PC-3 (cell line): ENCODE data around the gene ZNF117.

Experiments used
- CTCF ChIP-seq: fragments of 300-600 bp; sonication (generic); conservative IDR thresholded peaks from 2 replicates; pipeline ENCODE4 v1.5.1; 2017; ENCODE audit warnings: antibody characterized with exemption, low read depth, mild to moderate bottlenecking, low read length
- EZH2 ChIP-seq: fragments of 300-600 bp; sonication (generic); IDR thresholded peaks from one replicate; pipeline ENCODE4 v1.6.1; 2017; ENCODE audit warnings: antibody characterized with exemption, mild to moderate bottlenecking, low read length; ENCODE audit not compliant: unreplicated experiment
- EZH2phosphoT487 ChIP-seq: fragments of 300-600 bp; sonication (generic); IDR thresholded peaks from 2 replicates; pipeline ENCODE4 v1.6.1; 2018; ENCODE audit warnings: mild to moderate bottlenecking, antibody characterized with exemption, low read length, borderline replicate concordance

- no peak for TF ChIP-seq CTCF
- TF ChIP-seq EZH2, result no peak
- TF ChIP-seq EZH2phosphoT487, result no peak
Measured at GRCh38 chr7:64997164-64997908, 6.5 kb upstream of the ZNF117 start.
